Measurements from ENCODE around the gene C1QTNF6.

The C1QTNF6 gene

GRCh38 chr22:37221424-37222333 lies 33.6 kb upstream of the C1QTNF6 start:
- Histone ChIP-seq H3K79me2 (ENCODE audit: control insufficient read depth, insufficient read depth, low read length, unreplicated experiment) (no peaks in the 10 kb centered on the region), H3K27me3 (ENCODE audit: insufficient read depth, low read length) (no peaks in the 10 kb centered on the region), H3K36me3 (ENCODE audit: insufficient read depth, low read length) (no peaks in the 10 kb centered on the region), H3K27ac (ENCODE audit: low read depth, low read length) (no peak overlapping the region), H2AFZ (ENCODE audit: low read length, unreplicated experiment) (no peak overlapping the region), H3K4me3 (ENCODE audit: low read depth, low read length) (no peak overlapping the region), H3K4me1 (ENCODE audit: control insufficient read depth, insufficient read depth, low read length, unreplicated experiment) (no peaks in the 10 kb centered on the region)

- Histone ChIP-seq H3K36me3 (ENCODE audit: insufficient read depth, low read length) (no peaks in the 10 kb centered on the region), H2AFZ (ENCODE audit: low read length, unreplicated experiment) (no peak overlapping the region), H3K27ac (ENCODE audit: low read depth, low read length) (no peak overlapping the region), H3K4me3 (ENCODE audit: low read depth, low read length) (no peak overlapping the region), H3K27me3 (ENCODE audit: insufficient read depth, low read length) (no peaks in the 10 kb centered on the region), H3K79me2 (ENCODE audit: control insufficient read depth, insufficient read depth, low read length, unreplicated experiment) (no peaks in the 10 kb centered on the region), H3K4me1 (ENCODE audit: control insufficient read depth, insufficient read depth, low read length, unreplicated experiment) (no peaks in the 10 kb centered on the region)
Measured at GRCh38 chr22:37220543-37220981, 32.5 kb upstream of the C1QTNF6 start.

GRCh38 chr22:37219533-37219932 lies 31.5 kb upstream of the C1QTNF6 start:
- Histone ChIP-seq H3K4me1 (ENCODE audit: control insufficient read depth, insufficient read depth, low read length, unreplicated experiment) (no peaks in the 10 kb centered on the region), H3K27ac (ENCODE audit: low read depth, low read length) (no peak overlapping the region), H3K4me3 (ENCODE audit: low read depth, low read length) (no peak overlapping the region), H2AFZ (ENCODE audit: low read length, unreplicated experiment) (no peak overlapping the region), H3K36me3 (ENCODE audit: insufficient read depth, low read length) (no peaks in the 10 kb centered on the region), H3K27me3 (ENCODE audit: insufficient read depth, low read length) (no peaks in the 10 kb centered on the region), H3K79me2 (ENCODE audit: control insufficient read depth, insufficient read depth, low read length, unreplicated experiment) (no peaks in the 10 kb centered on the region)

- Histone ChIP-seq H3K4me1 (ENCODE audit: control insufficient read depth, insufficient read depth, low read length, unreplicated experiment) (no peaks in the 10 kb centered on the region), H2AFZ (ENCODE audit: low read length, unreplicated experiment) (no peak overlapping the region), H3K79me2 (ENCODE audit: control insufficient read depth, insufficient read depth, low read length, unreplicated experiment) (no peaks in the 10 kb centered on the region), H3K4me3 (ENCODE audit: low read depth, low read length) (no peak overlapping the region), H3K27ac (ENCODE audit: low read depth, low read length) (no peak overlapping the region), H3K36me3 (ENCODE audit: insufficient read depth, low read length) (no peaks in the 10 kb centered on the region), H3K27me3 (ENCODE audit: insufficient read depth, low read length) (no peaks in the 10 kb centered on the region)
Measured at GRCh38 chr22:37218771-37219411, 30.8 kb upstream of the C1QTNF6 start.

- Histone ChIP-seq H2AFZ (ENCODE audit: low read length, unreplicated experiment) (no peak overlapping the region), H3K4me3 (ENCODE audit: low read depth, low read length) (no peak overlapping the region), H3K4me1 (ENCODE audit: control insufficient read depth, insufficient read depth, low read length, unreplicated experiment) (no peaks in the 10 kb centered on the region), H3K79me2 (ENCODE audit: control insufficient read depth, insufficient read depth, low read length, unreplicated experiment) (no peaks in the 10 kb centered on the region), H3K27ac (ENCODE audit: low read depth, low read length) (no peak overlapping the region), H3K36me3 (ENCODE audit: insufficient read depth, low read length) (no peaks in the 10 kb centered on the region), H3K27me3 (ENCODE audit: insufficient read depth, low read length) (no peaks in the 10 kb centered on the region)
Measured at GRCh38 chr22:37218399-37218770, 30.3 kb upstream of the C1QTNF6 start.

GRCh38 chr22:37215890-37216289 lies 27.8 kb upstream of the C1QTNF6 start:
- Histone ChIP-seq H2AFZ (ENCODE audit: low read length, unreplicated experiment) (no peak overlapping the region), H3K27ac (ENCODE audit: low read depth, low read length) (no peak overlapping the region), H3K36me3 (ENCODE audit: insufficient read depth, low read length) (no peaks in the 10 kb centered on the region), H3K4me3 (ENCODE audit: low read depth, low read length) (no peak overlapping the region), H3K79me2 (ENCODE audit: control insufficient read depth, insufficient read depth, low read length, unreplicated experiment) (no peaks in the 10 kb centered on the region), H3K27me3 (ENCODE audit: insufficient read depth, low read length) (no peaks in the 10 kb centered on the region), H3K4me1 (ENCODE audit: control insufficient read depth, insufficient read depth, low read length, unreplicated experiment) (no peaks in the 10 kb centered on the region)

GRCh38 chr22:37214731-37215030 lies 26.6 kb upstream of the C1QTNF6 start:
- Histone ChIP-seq H3K4me3 (ENCODE audit: low read depth, low read length) (no peak overlapping the region), H3K4me1 (ENCODE audit: control insufficient read depth, insufficient read depth, low read length, unreplicated experiment) (no peaks in the 10 kb centered on the region), H3K27ac (ENCODE audit: low read depth, low read length) (no peak overlapping the region), H2AFZ (ENCODE audit: low read length, unreplicated experiment) (no peak overlapping the region), H3K27me3 (ENCODE audit: insufficient read depth, low read length) (no peaks in the 10 kb centered on the region), H3K79me2 (ENCODE audit: control insufficient read depth, insufficient read depth, low read length, unreplicated experiment) (no peaks in the 10 kb centered on the region), H3K36me3 (ENCODE audit: insufficient read depth, low read length) (no peaks in the 10 kb centered on the region)

- H3K27ac ChIP-seq (ENCODE audit: low read depth, low read length), result no peak overlapping the region
Measured at GRCh38 chr22:37213941-37214730, 26.1 kb upstream of the C1QTNF6 start.

GRCh38 chr22:37213218-37213855 lies 25.3 kb upstream of the C1QTNF6 start:
- no peaks in the 10 kb centered on the region for H3K79me2 ChIP-seq (ENCODE audit: control insufficient read depth, insufficient read depth, low read length, unreplicated experiment)
- H3K4me1 ChIP-seq (ENCODE audit: control insufficient read depth, insufficient read depth, low read length, unreplicated experiment), result no peaks in the 10 kb centered on the region
- H3K27ac ChIP-seq (ENCODE audit: low read depth, low read length), result no peak overlapping the region
- no peaks in the 10 kb centered on the region for H3K27me3 ChIP-seq (ENCODE audit: insufficient read depth, low read length)
- no peaks in the 10 kb centered on the region for H3K36me3 ChIP-seq (ENCODE audit: insufficient read depth, low read length)
- no peak overlapping the region for H3K4me3 ChIP-seq (ENCODE audit: low read depth, low read length)
- no peak overlapping the region for H2AFZ ChIP-seq (ENCODE audit: low read length, unreplicated experiment)

More at GRCh38 chr22:37213941-37214730, 26.1 kb upstream of the C1QTNF6 start:
- Histone ChIP-seq H3K79me2 (ENCODE audit: control insufficient read depth, insufficient read depth, low read length, unreplicated experiment) (no peaks in the 10 kb centered on the region), H2AFZ (ENCODE audit: low read length, unreplicated experiment) (no peak overlapping the region), H3K4me3 (ENCODE audit: low read depth, low read length) (no peak overlapping the region), H3K36me3 (ENCODE audit: insufficient read depth, low read length) (no peaks in the 10 kb centered on the region), H3K27me3 (ENCODE audit: insufficient read depth, low read length) (no peaks in the 10 kb centered on the region), H3K4me1 (ENCODE audit: control insufficient read depth, insufficient read depth, low read length, unreplicated experiment) (no peaks in the 10 kb centered on the region)

- Histone ChIP-seq H3K27me3 (ENCODE audit: insufficient read depth, low read length) (no peaks in the 10 kb centered on the region), H3K4me1 (ENCODE audit: control insufficient read depth, insufficient read depth, low read length, unreplicated experiment) (no peaks in the 10 kb centered on the region), H3K79me2 (ENCODE audit: control insufficient read depth, insufficient read depth, low read length, unreplicated experiment) (no peaks in the 10 kb centered on the region), H3K4me3 (ENCODE audit: low read depth, low read length) (no peak within 1 kb of the TSS), H2AFZ (ENCODE audit: low read length, unreplicated experiment) (no peak within 1 kb of the TSS), H3K36me3 (ENCODE audit: insufficient read depth, low read length) (no peaks in the 10 kb centered on the region), H3K27ac (ENCODE audit: low read depth, low read length) (no peak within 1 kb of the TSS)
Measured at GRCh38 chr22:37212174-37212906, 24.3 kb upstream of the C1QTNF6 start, which contains the start of gene SSTR3. Gene SSTR3, minus strand, starts transcription at chr22:37212477. Its CDS starts 4,674 bp downstream, at chr22:37207803.

Data from ACC112 (cell line).